ENCODE measurements around the gene CXCL8. TPM values are rescaled to one million over a fixed set of nuclear protein-coding genes. Genes with fewer than 3 reads are reported as not detected.
A peak's percentile ranks its signal among the peaks of the same experiment; 100 is the strongest.

The CXCL8 gene
- polyA plus RNA-seq, 1 of the 3 experiments (the other 2 are of a cell fraction), result 6.0 TPM

DNA sequence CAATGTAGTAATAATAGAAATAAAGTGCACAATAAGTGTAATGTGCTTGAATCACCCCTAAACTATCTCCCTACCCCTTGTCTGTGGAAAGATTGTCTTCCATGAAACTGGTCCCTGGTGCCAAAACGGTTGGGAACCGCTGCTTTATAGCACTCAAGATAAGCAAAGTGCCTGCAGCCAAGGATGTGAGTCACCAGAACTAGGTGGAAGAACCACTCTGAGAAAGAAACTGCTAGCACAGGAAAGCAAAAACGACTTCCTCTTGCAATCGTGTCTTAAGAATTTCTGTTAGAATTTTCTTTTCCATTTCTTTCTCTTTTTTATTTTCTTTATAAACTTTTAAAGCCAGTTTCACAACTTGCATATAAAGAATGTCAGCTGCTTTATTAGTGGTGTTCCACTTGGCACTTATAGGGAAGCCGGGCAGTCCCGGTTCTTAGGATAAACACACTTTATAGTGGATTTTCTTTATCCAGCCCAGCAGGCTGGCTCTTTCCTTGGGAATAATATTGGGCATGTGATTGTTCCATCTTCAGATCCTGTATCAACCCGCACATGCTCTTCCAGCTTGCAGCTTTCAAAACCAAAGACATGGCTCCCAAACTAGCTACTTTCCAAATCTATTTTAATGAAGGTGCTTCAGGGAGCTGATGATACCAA lies 32.3 kb upstream of the CXCL8 start (continued):
- TF ChIP-seq, protein P1, sequence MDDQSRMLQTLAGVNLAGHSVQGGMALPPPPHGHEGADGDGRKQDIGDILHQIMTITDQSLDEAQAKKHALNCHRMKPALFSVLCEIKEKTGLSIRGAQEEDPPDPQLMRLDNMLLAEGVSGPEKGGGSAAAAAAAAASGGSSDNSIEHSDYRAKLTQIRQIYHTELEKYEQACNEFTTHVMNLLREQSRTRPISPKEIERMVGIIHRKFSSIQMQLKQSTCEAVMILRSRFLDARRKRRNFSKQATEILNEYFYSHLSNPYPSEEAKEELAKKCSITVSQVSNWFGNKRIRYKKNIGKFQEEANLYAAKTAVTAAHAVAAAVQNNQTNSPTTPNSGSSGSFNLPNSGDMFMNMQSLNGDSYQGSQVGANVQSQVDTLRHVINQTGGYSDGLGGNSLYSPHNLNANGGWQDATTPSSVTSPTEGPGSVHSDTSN (IDR thresholded peaks at IDR 0.05), result peak; percentile 68
- peak; percentile 87 for TF ChIP-seq JUND (IDR thresholded peaks at IDR 0.05)
- TF ChIP-seq FOSL2 (IDR thresholded peaks at IDR 0.05; ENCODE audit: borderline replicate concordance, low read depth), result peak; percentile 89
- TF ChIP-seq TAF1 (IDR thresholded peaks at IDR 0.05; ENCODE audit: borderline replicate concordance, low read depth, low read length), result no peak
- TF ChIP-seq, protein P2, sequence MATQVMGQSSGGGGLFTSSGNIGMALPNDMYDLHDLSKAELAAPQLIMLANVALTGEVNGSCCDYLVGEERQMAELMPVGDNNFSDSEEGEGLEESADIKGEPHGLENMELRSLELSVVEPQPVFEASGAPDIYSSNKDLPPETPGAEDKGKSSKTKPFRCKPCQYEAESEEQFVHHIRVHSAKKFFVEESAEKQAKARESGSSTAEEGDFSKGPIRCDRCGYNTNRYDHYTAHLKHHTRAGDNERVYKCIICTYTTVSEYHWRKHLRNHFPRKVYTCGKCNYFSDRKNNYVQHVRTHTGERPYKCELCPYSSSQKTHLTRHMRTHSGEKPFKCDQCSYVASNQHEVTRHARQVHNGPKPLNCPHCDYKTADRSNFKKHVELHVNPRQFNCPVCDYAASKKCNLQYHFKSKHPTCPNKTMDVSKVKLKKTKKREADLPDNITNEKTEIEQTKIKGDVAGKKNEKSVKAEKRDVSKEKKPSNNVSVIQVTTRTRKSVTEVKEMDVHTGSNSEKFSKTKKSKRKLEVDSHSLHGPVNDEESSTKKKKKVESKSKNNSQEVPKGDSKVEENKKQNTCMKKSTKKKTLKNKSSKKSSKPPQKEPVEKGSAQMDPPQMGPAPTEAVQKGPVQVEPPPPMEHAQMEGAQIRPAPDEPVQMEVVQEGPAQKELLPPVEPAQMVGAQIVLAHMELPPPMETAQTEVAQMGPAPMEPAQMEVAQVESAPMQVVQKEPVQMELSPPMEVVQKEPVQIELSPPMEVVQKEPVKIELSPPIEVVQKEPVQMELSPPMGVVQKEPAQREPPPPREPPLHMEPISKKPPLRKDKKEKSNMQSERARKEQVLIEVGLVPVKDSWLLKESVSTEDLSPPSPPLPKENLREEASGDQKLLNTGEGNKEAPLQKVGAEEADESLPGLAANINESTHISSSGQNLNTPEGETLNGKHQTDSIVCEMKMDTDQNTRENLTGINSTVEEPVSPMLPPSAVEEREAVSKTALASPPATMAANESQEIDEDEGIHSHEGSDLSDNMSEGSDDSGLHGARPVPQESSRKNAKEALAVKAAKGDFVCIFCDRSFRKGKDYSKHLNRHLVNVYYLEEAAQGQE (IDR thresholded peaks at IDR 0.05; ENCODE audit: low read depth, low read length), result no peak

DNA sequence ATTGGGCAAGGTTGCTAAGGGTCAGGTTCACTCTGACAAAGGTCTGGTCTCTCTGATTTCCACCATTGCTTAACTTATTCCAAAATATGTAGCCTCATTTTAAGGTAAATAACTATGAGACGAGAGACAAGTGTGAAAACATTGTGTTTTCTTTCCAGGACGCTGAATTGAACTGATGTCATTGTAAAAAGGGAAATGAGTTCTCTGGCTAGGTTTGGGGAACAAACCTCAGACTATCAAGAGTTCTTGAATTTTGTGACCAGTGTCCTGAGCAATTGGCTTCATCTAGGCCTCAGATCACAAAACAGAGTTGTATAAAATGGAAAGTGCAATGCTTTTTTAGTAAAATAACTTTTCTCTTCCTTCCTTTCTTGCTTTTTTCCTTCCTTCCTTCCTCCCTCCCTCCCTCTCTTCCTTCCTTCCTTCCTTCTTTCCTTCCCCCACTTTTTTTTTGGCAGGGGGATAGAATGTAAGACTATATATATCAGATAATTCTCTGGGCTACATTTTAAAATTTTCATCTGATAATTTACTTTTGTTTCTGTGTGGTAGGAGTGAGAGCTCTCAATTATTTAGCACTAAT lies 30.8 kb upstream of the CXCL8 start:
- H3K27ac ChIP-seq (ENCODE audit: low read depth in 2 of 2, low read length in 1 of 2), result peak overlapping the region in 1 of 2 experiments; percentile 98; a peak in 2 of 4 replicates
- TF ChIP-seq, protein P3, sequence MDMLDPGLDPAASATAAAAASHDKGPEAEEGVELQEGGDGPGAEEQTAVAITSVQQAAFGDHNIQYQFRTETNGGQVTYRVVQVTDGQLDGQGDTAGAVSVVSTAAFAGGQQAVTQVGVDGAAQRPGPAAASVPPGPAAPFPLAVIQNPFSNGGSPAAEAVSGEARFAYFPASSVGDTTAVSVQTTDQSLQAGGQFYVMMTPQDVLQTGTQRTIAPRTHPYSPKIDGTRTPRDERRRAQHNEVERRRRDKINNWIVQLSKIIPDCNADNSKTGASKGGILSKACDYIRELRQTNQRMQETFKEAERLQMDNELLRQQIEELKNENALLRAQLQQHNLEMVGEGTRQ (IDR thresholded peaks at IDR 0.05; ENCODE audit: borderline replicate concordance, low read depth, low read length), result no peak
- TF ChIP-seq CHD2 (IDR thresholded peaks at IDR 0.05; ENCODE audit: low read length, partially characterized antibody) (no peak), NFIC (IDR thresholded peaks at IDR 0.05; ENCODE audit: borderline replicate concordance) (no peak), EZH2phosphoT487 (IDR thresholded peaks at IDR 0.05; ENCODE audit: borderline replicate concordance, low read depth) (no peak), RCOR1 (IDR thresholded peaks at IDR 0.05; ENCODE audit: low read length) (no peak), SMC3 (IDR thresholded peaks at IDR 0.05; ENCODE audit: low read depth, low read length) (no peak), JUND (IDR thresholded peaks at IDR 0.05) (no peak), FOSL2 (IDR thresholded peaks at IDR 0.05; ENCODE audit: borderline replicate concordance, low read depth) (no peak), SIN3A (IDR thresholded peaks at IDR 0.05; ENCODE audit: borderline replicate concordance, low read depth, low read length) (no peak), FOXM1 (IDR thresholded peaks at IDR 0.05; ENCODE audit: low read depth) (no peak), MXI1 (IDR thresholded peaks at IDR 0.05; ENCODE audit: low read depth, low read length) (no peak), GABPA (IDR thresholded peaks at IDR 0.05; ENCODE audit: low read depth) (no peak)
- TF ChIP-seq, protein P4, sequence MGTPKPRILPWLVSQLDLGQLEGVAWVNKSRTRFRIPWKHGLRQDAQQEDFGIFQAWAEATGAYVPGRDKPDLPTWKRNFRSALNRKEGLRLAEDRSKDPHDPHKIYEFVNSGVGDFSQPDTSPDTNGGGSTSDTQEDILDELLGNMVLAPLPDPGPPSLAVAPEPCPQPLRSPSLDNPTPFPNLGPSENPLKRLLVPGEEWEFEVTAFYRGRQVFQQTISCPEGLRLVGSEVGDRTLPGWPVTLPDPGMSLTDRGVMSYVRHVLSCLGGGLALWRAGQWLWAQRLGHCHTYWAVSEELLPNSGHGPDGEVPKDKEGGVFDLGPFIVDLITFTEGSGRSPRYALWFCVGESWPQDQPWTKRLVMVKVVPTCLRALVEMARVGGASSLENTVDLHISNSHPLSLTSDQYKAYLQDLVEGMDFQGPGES (IDR thresholded peaks at IDR 0.05; ENCODE audit: low read depth, low read length), result no peak
- TF ChIP-seq, protein P5, sequence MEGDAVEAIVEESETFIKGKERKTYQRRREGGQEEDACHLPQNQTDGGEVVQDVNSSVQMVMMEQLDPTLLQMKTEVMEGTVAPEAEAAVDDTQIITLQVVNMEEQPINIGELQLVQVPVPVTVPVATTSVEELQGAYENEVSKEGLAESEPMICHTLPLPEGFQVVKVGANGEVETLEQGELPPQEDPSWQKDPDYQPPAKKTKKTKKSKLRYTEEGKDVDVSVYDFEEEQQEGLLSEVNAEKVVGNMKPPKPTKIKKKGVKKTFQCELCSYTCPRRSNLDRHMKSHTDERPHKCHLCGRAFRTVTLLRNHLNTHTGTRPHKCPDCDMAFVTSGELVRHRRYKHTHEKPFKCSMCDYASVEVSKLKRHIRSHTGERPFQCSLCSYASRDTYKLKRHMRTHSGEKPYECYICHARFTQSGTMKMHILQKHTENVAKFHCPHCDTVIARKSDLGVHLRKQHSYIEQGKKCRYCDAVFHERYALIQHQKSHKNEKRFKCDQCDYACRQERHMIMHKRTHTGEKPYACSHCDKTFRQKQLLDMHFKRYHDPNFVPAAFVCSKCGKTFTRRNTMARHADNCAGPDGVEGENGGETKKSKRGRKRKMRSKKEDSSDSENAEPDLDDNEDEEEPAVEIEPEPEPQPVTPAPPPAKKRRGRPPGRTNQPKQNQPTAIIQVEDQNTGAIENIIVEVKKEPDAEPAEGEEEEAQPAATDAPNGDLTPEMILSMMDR (IDR thresholded peaks at IDR 0.05), result no peak
- TF ChIP-seq, protein P6, sequence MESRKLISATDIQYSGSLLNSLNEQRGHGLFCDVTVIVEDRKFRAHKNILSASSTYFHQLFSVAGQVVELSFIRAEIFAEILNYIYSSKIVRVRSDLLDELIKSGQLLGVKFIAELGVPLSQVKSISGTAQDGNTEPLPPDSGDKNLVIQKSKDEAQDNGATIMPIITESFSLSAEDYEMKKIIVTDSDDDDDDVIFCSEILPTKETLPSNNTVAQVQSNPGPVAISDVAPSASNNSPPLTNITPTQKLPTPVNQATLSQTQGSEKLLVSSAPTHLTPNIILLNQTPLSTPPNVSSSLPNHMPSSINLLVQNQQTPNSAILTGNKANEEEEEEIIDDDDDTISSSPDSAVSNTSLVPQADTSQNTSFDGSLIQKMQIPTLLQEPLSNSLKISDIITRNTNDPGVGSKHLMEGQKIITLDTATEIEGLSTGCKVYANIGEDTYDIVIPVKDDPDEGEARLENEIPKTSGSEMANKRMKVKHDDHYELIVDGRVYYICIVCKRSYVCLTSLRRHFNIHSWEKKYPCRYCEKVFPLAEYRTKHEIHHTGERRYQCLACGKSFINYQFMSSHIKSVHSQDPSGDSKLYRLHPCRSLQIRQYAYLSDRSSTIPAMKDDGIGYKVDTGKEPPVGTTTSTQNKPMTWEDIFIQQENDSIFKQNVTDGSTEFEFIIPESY (IDR thresholded peaks at IDR 0.05; ENCODE audit: borderline replicate concordance, low read depth), result no peak

More for the DNA sequence above, 30.8 kb upstream of the CXCL8 start:
- Histone ChIP-seq H3K9me3 (no peaks in the 10 kb centered on the region), H3K36me3 (replicated peaks in 1 of 2; ENCODE audit: control insufficient read depth in 1 of 2, insufficient read depth in 2 of 2, low read length in 1 of 2) (no peaks in the 10 kb centered on the region), H3K4me2 (no peak overlapping the region), H3K9me2 (no peaks in the 10 kb centered on the region), H3K9ac (no peak overlapping the region), H4K20me1 (ENCODE audit: insufficient read depth) (no peaks in the 10 kb centered on the region), H2AFZ (ENCODE audit: low read depth) (0 out of 2 replicates have a peak overlapping the region, but pooled peaks have one; percentile 11), H3K79me2 (ENCODE audit: insufficient read depth) (no peaks in the 10 kb centered on the region), H3F3A (replicated peaks; ENCODE audit: insufficient read depth) (peaks cover 40% of the 10 kb centered on the region), H3K4me3 (ENCODE audit: low read depth in 2 of 2, low read length in 1 of 2) (no peak overlapping the region), H3K27me3 (ENCODE audit: insufficient read depth) (no peaks in the 10 kb centered on the region), H3K4me1 (ENCODE audit: control insufficient read depth in 1 of 2, insufficient read depth in 2 of 2, low read depth in 1 of 2, low read length in 1 of 2) (peaks cover 0 to 30% of the 10 kb centered on the region in 2 experiments; a peak in 2 of 4 replicates)
- ChIA-PET POLR2A (no interaction called here), CTCF (no interaction called here)
- no peak for DNase-seq
- 45% methylated on average over 2 of the region's 2 CpGs for WGBS (ENCODE audit: low lambda C conversion rate)
